Right renal pelvis (tissue), 4 donors: Measurements from ENCODE around the gene USHBP1. TPM values are rescaled to one million over a fixed set of nuclear protein-coding genes. Genes with fewer than 3 reads are reported as not detected.

Experiments used
- DNase-seq, 4 donors: peaks; one replicate each; pipeline ENCODE4 v3.0.0-alpha.2; 2013; ENCODE audit warnings: low read depth in 4 of 4, low spot score in 3 of 4, missing footprints in 1 of 4
- polyA plus RNA-seq, 4 donors: library from polyadenylated mRNA; unstranded; fragments of 120-200 nt; gene quantifications; one replicate each; pipeline ENCODE4 v1.2.1, GENCODE V29; 2013; ENCODE audit not compliant: insufficient read length in 4 of 4

Gene USHBP1, protein sequence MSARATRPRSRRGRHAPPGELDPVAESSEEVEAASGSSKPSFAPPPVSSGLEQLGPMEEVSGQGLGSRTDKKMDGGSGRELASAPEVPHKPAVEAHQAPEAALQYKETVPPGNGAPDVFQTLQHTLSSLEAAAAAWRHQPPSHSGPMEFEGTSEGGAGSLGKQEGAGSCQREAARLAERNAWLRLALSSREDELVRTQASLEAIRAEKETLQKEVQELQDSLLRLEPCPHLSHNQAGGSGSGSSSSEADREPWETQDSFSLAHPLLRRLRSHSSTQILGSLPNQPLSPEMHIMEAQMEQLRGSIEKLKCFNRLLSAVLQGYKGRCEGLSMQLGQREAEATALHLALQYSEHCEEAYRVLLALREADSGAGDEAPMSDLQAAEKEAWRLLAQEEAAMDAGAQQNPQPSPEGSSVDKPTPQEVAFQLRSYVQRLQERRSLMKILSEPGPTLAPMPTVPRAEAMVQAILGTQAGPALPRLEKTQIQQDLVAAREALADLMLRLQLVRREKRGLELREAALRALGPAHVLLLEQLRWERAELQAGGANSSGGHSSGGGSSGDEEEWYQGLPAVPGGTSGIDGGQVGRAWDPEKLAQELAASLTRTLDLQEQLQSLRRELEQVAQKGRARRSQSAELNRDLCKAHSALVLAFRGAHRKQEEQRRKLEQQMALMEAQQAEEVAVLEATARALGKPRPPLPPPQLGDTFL
- polyA plus RNA-seq: 1 to 10 TPM; 5.6 to 7.3 (median 6.3) TPM

DNA sequence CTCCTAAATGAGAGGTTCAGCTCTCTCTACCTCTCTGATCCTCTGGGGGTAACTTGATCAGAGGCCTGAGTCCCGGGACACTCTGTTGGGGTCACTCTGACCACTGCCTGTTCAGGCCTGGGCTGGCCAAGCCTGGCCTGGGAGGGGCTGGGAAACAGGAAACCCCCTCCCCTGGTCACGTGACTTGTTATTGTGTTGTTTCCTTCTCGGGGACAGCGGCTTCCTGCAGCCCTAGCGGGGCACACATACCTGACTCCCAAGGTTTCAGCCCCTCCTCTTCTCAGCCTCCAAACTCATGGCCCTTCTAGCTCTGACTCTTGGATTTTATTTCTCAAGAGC lies at the start of gene USHBP1:
TSS of gene USHBP1 (minus strand) at position 105 of the 339 bp plus-strand sequence. CDS start 446 bp downstream, outside the sequence.
- DNase-seq: no peak

DNA sequence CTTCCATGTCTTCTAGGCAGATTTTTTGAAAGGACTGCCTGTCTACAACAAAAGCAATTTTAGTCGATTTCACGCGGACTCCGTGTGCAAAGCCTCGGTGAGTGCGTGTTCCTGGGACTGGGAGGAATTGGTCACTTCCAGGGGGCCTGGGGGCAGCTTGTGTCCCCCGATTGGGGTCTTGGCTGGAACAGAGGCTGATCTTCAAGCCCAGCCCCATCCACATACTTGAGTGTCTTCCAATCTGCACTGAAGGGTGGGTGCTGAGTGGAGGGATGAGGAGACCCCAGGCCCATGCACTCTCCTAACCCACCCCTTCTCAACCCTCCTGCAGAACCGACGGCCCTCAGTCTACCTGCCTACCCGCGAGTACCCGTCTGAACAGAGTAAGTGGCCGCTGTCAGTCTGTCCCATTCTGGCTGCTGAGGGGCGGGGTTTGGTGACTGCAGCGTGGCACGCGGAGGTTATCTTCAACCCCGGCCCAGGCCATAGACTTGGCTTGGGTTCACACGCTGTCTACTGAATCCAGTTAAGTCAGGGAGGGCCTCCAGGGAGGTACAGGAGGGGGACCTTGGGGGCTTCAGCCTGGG lies 49.6 kb upstream of the USHBP1 start:
- DNase-seq: no peak

DNA sequence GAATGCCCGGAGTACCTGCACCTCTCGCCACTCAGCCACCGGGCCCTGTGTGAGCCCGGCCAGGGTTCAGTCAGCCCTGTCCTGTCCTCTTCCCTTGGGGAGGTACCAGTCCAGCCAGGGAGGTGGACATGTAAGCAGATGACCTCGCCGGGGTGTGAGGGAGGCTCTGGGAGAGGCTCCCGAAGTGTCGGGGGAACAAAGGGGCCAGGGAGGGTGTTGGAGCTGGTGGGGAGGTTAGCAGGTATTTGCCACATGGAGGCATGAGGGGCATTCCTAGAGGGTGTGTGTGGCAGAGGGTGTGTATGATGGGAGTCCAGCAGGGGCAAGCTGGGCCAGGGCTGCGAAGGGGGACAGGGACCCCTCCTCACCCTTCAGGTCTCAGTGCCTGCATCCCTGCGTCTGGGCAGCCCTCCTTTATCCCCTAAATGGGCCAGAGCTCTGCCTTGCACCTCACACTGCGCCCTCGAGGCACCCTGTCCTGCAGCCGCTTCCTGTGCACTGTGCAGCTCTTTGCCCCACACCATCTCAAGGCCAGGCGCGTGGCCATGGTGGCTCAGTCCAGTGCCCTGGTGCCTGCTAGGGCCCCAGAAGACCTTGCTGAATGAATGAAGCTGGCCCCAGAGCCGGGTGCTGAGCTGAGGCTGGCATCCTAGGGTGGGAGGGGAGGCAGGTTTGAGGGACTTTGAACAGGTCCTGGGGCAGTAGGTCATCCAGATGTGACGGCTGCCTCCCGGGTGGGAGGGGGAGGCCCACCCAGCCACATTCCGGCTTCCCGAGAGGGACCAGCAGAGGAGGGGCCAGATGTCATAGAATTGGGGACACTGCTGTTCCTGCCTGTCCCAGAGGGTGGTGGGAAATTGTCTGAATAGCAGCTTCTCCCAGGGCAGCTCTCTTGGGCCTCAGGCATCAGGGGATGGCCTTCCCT lies 47.9 kb upstream of the USHBP1 start:
- DNase-seq: no peak

DNA sequence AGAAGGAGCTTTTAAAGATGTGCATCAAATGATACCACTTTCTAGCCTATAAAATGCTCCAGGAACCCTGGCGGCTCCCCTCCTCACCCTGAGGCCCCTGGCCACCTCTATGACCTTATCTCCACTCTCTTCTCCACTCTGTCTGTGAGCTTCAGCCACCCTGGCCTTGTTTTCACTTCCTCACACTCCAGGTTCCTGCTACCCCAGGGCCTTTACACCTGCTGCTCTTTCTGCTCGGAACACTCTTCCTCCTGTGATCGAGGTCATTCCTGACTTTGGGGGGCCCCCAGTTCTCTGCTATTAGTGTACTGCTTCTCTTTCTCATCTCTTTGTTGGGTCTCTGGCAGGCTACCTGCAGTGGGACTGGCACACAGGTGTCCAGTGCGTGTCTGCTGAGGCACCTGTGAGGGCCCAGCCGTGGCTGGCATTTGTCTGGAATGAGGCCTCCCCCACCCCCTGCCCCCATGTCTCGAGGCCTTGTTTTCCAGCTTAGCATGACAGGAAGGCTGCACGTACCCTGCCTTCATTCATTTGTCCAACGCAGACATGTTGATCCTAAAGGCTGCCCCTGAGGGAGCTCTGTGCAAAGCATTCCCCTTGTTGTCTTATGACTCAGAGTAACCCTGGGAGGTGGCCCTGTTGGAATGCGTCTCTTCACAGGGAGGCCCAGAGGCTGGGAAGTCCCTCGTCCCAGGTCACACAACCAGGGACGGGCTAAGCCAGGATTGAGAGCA lies 47.1 kb upstream of the USHBP1 start:
- no peak for DNase-seq

DNA sequence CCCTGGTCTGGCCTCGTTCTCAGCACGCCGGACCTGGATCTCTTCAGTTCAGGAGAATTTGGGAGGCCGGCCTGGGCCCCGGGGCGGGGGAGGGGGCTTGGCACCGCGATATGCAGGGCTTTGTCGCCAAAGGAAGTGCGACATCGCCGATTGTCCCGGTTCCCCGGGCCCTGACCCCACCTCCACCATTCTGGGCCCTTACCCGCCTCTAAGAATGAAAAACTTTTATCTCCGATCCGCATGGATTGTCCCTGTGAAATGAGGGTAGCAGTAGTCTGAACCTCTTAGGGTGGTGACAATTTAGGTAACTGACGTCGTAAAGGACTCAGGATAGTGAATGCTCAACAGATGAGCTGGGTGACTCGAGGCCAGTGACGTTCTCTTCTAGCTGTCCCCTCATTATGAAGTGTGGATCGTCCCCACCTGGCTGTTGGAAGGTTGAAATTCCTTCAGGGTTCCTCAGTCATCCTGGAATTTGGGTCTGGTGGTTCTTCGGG lies 45.5 kb upstream of the USHBP1 start:
- no peak for DNase-seq

DNA sequence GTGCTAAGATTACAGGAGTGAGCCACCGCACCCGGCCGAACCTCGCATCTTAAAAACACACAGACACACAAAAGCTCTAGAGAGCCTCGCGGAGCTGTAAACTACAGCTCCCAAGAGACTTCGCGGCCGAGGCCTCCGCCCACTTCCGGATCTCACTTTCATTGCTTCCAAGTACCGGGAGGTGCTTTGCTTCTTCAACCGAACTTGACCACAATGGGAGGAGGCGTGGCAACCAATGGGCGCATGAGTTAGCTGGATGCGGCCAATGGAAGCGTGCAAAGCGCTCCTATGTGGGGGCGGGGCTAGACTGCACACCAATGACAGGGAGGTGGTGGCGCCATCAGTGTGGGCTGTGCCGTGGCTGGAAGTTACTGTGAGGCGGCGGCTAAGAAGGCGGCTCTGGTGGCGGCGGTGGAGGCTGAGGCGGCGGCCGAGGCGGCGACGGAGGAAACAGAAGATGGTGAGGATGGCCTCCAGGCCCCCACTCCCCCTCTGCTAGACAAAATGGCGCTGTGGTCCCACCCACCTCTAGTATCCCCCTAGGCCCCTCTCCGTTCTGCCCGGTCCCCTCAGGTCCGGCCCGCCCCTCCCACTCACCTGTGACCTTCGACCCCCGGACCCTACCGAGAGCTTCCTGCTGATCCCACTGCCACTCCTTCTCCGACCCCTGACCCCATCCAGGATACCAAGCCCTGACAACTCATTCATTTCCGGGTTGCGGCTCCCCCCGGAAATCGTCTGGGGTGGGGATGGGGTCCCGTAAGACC lies 44.8 kb upstream of the USHBP1 start, which contains the start of gene DDA1:
TSS of gene DDA1 (plus strand) at position 366 of the 767 bp plus-strand sequence. CDS start at position 458, 92 bp downstream.
- peak; percentile 95 to 99 (median 98) for DNase-seq

DNA sequence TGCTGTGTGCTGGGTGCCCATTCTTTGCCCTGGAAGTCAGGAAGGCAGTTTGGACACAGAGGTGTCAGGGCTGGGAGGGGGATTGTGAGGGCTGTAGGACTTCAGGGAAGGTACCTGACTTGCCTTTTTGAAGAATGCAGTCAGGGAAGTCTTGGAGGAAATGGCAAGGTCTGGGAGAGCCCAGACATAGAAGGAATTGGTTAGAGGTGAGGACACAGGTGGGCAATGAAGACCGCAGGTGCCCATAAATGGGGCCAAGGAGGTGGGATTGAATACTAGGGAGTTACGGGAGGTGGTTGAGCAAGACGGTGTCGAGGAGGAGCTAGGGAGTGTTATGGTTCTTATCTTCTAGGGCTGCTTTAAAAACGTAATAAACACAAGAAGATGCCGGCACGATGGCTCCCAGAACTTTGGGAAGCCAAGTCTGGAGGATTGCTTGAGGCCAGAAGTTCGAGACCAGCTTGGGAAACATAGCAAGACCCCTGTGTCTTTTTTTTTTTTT lies 43.4 kb upstream of the USHBP1 start:
- no peak for DNase-seq

DNA sequence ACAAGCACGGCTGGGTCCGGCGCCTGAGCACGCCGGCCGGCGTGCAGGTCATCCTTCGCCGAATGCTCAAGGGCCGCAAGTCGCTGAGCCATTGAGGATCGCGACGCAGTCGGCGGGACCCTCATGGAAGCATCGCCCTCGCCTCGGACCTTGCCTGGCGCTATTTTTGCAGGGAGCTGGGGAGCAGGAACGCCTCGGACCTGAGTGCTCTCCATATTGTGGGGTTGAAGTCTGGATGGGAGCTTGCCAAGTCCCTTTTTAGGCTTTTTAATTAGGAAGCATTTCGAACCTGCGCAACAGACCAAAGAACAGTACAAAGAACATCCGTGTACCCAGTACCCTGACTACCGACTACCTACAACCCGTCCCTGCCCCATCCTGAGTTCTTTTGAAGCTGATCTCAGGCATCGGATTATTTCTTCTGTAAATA lies 41.8 kb upstream of the USHBP1 start:
- no peak for DNase-seq

DNA sequence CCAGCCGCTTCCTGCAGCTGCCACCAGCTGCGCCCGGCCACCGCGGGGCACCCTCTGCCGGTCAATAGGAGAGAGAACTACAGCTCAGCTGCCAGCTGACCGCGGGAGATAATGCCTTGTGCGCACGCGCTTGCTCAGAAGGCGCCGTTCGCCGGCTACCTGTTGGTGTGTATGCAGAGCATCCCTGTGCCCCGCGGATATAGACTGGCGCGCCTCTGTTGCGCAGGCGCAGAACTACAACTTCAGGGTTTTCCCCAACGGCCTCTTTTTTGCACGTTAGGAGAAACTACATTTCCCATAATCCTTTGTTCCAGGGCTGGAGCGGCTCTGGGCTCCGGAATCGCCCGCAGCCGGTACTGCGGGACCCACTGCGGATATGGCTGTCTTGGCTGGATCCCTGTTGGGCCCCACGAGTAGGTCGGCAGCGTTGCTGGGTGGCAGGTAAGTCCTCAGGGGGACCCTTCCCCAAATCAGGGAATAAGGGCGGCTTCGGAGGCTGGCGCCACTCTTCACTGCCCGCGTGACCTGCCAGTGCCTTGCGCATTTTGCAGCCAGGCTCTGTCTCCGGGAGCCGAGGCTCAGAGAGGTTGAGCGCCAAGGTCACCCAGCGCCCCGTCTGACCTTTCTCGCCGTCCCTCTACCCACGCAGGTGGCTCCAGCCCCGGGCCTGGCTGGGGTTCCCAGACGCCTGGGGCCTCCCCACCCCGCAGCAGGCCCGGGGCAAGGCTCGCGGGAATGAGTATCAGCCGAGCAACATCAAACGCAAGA lies 41.2 kb upstream of the USHBP1 start, which contains the start of gene MRPL34:
TSS of gene MRPL34 (plus strand) at position 356 of the 768 bp plus-strand sequence. CDS start at position 377, 21 bp downstream.
- DNase-seq: peak; percentile 93 to 96 (median 95)

DNA sequence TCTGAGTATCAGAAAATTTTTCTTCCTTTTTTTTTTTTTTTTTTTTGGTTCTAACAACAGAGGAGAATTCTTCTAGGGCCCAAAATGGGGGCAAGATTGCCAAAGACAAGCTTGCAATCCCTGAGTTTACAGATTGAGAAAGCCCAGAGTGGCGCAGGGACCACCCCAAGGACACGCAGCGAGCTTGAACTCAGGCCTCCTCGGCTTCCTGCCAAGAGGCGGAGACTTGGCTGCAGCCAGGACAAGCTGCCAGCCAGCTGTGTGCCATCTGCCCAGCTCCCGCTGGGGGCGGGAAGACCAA lies 40.6 kb upstream of the USHBP1 start:
- DNase-seq: no peak

DNA sequence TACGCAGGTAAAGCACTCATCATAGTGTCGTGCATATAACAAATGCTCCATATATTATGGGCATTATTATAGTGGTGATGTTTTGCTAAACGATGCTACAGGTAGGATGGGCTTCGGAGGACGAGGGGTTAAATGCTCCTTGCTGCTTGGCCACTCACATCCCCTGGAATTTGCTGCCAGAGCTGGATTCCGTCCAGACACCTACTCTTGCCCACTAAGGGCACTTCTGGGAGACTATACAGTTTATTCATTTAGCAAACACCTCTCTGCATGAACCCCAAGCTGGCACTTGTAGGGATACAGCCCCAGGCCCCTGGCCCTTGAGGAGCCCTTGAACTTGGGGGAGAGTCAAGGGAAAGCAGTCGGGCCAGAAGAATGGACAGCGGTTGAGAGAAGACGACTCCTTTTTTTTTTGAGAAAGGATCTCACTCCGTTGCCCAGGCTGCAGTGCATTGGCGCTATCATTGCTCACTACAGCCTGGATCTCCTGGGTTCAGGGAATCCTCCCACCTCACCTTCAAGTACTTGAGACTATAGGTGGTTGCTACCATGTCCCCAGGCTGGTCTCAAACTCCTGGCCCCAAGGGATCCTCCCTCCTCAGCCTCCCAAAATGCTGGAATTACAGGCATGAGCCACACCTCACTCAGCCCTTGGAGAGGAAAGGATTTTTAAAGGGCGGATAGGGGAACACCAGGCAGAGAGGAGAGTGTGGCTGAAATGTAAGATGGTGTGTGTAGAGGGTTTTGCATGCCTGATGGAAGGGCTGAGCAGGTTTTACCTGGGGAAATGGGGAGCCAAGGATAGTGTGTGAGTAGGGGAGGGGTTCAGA lies 40.1 kb upstream of the USHBP1 start:
- no peak for DNase-seq

DNA sequence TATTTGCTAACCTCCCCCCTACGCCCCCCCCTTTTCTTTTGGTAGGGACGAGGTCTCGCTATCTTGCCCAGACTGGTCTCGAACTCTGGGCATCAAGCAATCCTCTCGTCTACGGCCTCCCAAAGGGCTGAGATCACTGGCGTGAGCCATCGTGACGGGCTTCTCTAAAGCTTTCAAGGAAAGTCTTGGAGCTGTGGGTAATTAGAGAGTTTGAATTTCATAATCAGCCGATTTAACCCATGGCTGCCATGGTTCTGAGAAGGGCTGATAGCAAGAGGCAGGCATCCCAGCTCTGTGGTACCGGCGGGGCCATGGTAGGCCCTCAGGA lies 39.4 kb upstream of the USHBP1 start:
- no peak for DNase-seq

DNA sequence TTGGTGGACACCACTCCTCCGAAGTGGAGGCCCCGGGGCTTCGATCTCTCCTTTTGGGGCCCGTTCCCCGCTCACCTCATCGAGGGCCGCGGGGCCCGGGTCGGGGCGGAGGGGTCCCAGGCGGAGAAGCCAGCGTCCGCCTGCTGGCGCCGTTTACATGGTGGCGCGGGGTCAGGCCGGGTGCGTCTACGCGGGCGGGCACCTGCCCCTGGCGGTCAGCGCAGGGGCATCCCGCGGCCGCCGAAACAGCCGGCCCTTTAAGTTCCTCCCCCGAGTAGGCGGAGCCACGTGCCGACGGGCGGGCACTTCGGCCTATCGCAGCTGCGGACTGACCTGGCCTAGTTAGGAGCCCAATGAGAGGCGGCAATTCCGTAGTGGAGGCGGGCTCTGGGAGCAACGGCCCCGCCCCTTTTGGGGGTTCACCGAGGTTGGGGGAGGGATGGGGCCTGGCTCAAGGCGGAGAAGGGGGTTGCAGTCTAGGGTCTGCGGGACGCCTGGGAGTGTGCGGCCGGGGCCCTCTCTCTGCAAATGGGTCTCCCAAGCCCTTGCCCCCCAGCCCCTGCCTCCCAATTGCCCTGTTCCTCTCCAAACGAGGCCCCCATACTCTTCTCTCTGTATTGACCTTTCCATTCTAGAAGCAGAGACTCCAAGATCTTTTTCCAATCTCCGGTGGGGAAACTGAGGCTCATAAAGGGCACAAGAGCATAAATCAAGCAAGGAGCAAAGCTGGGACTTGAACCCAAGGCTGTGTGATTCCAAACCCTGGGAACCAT lies 38.8 kb upstream of the USHBP1 start, which contains the start of gene ABHD8:
TSS of gene ABHD8 (minus strand) at position 259 of the 773 bp plus-strand sequence. CDS start 1,809 bp downstream, outside the sequence.
- peak; percentile 85 to 91 (median 88) for DNase-seq

DNA sequence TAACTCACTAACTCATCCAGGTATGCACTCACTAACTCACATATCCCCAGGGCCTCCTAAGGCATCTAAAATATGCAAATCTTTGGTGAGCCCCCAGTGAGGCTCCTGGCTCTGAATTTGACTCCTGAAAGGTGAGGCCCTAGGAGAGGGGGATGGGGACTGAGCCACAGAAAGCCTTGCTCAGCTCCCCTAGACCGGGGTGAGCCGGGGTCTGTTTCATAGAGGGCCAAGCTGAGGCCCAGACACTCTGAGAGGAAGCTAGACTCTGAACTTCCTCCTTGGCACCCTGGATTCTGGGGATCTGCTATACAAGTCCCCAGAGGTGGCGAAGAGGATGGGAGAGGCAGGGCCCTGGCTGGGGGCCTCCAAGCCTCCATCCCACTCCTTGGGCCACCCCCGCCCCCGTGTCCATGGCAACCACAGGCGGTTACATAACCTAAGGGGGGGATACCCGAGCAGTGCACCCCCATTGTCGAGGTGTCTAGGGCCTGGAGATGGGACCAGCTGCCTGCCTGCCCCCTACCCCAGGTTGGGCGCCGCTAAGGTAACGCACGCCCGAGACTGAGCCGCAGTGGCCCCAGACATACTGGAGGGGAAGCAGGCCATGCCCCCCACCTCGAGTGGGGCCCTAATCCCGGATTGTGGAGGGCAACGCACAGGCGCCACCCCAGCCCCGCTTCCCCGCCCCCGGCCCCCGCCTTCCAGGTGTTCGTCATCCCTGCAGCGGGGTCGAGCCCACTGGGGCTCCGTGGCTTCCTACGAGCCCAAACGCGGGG lies 38.0 kb upstream of the USHBP1 start:
- DNase-seq: no peak

DNA sequence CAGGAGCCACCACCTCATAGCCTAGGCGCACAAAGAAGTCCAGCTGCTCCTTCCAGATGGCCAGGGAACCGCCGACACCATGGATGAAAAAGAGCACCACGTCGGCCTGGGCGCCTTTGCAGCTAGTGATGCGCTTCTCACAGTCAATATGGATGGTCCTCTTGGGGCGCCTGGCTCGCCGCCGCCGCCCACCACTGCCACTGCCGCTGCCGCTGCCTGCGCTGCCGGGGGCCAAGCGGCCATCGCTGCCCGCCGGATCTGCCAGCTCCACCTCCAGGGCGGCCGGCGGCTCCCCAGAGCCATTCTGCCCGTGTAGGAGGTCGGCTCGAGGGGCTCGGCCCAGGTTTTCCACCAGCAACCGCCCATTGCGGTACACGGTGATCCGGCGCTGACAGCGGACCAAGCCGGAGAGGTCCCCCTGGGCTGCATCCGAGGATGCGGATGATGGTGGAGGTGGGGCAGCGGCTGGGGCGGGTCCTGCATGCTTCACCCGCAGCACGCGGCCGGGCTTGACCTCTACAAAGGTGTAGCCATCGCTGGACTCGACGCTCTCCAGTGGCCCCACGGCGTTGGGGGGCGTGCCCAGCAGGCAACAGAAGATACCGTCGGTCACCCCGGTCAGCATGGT lies 36.6 kb upstream of the USHBP1 start:
- no peak for DNase-seq
